B cell (primary cell): ENCODE results near the gene ARHGAP27. TPM values are rescaled to one million over a fixed set of nuclear protein-coding genes. Genes with fewer than 3 reads are reported as not detected.

ENCODE experiments used
- ATAC-seq: fragments of 200-7000 bp; cut with Tn5 transposase; one replicate; pipeline ENCODE4 v1.10.0; 2021; ENCODE audit warnings: low read depth, mild to moderate bottlenecking, moderate number of reproducible peaks, moderate library complexity
- CTCF ChIA-PET: fragments of 350-600 bp; sonication (Branson Sonifier 250); formaldehyde crosslinking; loops from one replicate; lab custom pipeline; 2021; ENCODE audit warnings: antibody characterized with exemption, inconsistent platforms; lab: Charles Lee
- POLR2A ChIA-PET: fragments of 350-600 bp; sonication (Branson Sonifier 250); formaldehyde crosslinking; loops from one replicate; lab custom pipeline; 2021; ENCODE audit warnings: antibody characterized with exemption; lab: Charles Lee
- DNase-seq: peaks from one replicate; pipeline ENCODE4 v3.0.0; 2013
- H2AFZ ChIP-seq: 2 replicates; pipeline ENCODE4 v1.6.1; 2012; ENCODE audit warnings: mild to moderate bottlenecking, low read depth, low read length; ENCODE audit not compliant: insufficient read depth, poor library complexity, severe bottlenecking
- H3K27ac ChIP-seq, 2 donors: 1 replicate in 1 of 2; 2 replicates in 1 of 2; pipeline ENCODE4 v1.5.1; 2012 to 2013; ENCODE audit warnings: low read length in 2 of 2, mild to moderate bottlenecking in 2 of 2, moderate library complexity in 1 of 2
- H3K27me3 ChIP-seq, 4 experiments: fragments of 200-600 bp in 1 of 4; sonication (generic) in 1 of 4; replicated peaks in 1 of 4; 1 replicate in 2 of 4; 2 replicates in 2 of 4; pipeline versions ENCODE4 v1.6.1 to v1.7.0; 2013 to 2016; ENCODE audit warnings: low read length in 3 of 4, mild to moderate bottlenecking in 2 of 4, mixed read lengths in 1 of 4, moderate library complexity in 1 of 4; ENCODE audit not compliant: insufficient read depth in 4 of 4, control insufficient read depth in 3 of 4; ENCODE audit errors: control extremely low read depth in 1 of 4
- H3K36me3 ChIP-seq, 2 experiments: replicated peaks in 1 of 2; 1 replicate in 1 of 2; 2 replicates in 1 of 2; pipeline versions ENCODE4 v1.6.1 to v1.7.1; 2013; ENCODE audit warnings: low read length in 1 of 2; ENCODE audit not compliant: insufficient read depth in 2 of 2, control insufficient read depth in 1 of 2; ENCODE audit errors: control extremely low read depth in 1 of 2, extremely low read depth in 1 of 2
- H3K4me1 ChIP-seq, 2 donors: fragments of 200-600 bp in 1 of 2; sonication (generic) in 1 of 2; 1 replicate in 1 of 2; 2 replicates in 1 of 2; pipeline versions ENCODE4 v1.5.1 to v1.6.1; 2013 to 2017; ENCODE audit warnings: low read length in 2 of 2; ENCODE audit not compliant: control insufficient read depth in 2 of 2, insufficient read depth in 2 of 2
- H3K4me2 ChIP-seq: replicated peaks from 2 replicates; pipeline ENCODE3; 2012; ENCODE audit warnings: mild to moderate bottlenecking, low read depth, low read length; ENCODE audit not compliant: poor library complexity, severe bottlenecking
- H3K4me3 ChIP-seq, 5 experiments: fragments of 200-600 bp in 1 of 5; sonication (generic) in 1 of 5; 1 replicate in 3 of 5; 2 replicates in 2 of 5; pipeline versions ENCODE4 v1.5.1 to v1.7.0; 2011 to 2016; ENCODE audit warnings: low read length in 4 of 5, mild to moderate bottlenecking in 4 of 5, low read depth in 2 of 5, control low read depth in 1 of 5, moderate library complexity in 1 of 5; ENCODE audit not compliant: insufficient read depth in 1 of 5; ENCODE audit errors: control extremely low read depth in 1 of 5, extremely low read depth in 1 of 5
- H3K79me2 ChIP-seq: fragments of 200-600 bp; sonication (generic); one replicate; pipeline ENCODE4 v1.6.0; 2016; ENCODE audit warnings: low read length; ENCODE audit not compliant: control insufficient read depth, insufficient read depth
- H3K9ac ChIP-seq: fragments of 200-600 bp; sonication (generic); 2 replicates; pipeline ENCODE4 v1.6.1; 2017; ENCODE audit warnings: mild to moderate bottlenecking, low read length, moderate library complexity
- H3K9me3 ChIP-seq, 3 donors: one replicate each; pipeline versions ENCODE4 v1.6.1 to v1.7.1; 2013; ENCODE audit warnings: low read length in 2 of 3; ENCODE audit not compliant: control insufficient read depth in 2 of 3, insufficient read depth in 1 of 3; ENCODE audit errors: control extremely low read depth in 1 of 3
- H4K20me1 ChIP-seq: 2 replicates; pipeline ENCODE4 v1.6.0; 2012; ENCODE audit warnings: mild to moderate bottlenecking, low read length; ENCODE audit not compliant: insufficient read depth, control insufficient read depth, poor library complexity, severe bottlenecking
- H3K27ac Mint-ChIP-seq: one replicate; pipeline ENCODE4 v1.8.0; 2021; ENCODE audit warnings: mixed read lengths
- H3K27me3 Mint-ChIP-seq: one replicate; pipeline ENCODE4 v1.8.0; 2021; ENCODE audit warnings: mixed read lengths
- H3K4me1 Mint-ChIP-seq: one replicate; pipeline ENCODE4 v1.8.0; 2021; ENCODE audit warnings: mixed read lengths
- H3K4me3 Mint-ChIP-seq: one replicate; pipeline ENCODE4 v1.8.0; 2021; ENCODE audit warnings: mixed read lengths
- H3K9me3 Mint-ChIP-seq: one replicate; pipeline ENCODE4 v1.8.0; 2022; ENCODE audit warnings: mixed read lengths; ENCODE audit not compliant: insufficient read depth
- CTCF ChIP-seq: fragments of 200-600 bp; IDR thresholded peaks from one replicate; pipeline ENCODE4 v1.8.0; 2022; ENCODE audit warnings: antibody characterized with exemption, mild to moderate bottlenecking
- EZH2 ChIP-seq: IDR thresholded peaks from 2 replicates; pipeline ENCODE4 v1.6.1; 2012; ENCODE audit warnings: borderline replicate concordance, low read depth, mild to moderate bottlenecking, moderate library complexity, low read length; ENCODE audit not compliant: insufficient read depth, poor library complexity, severe bottlenecking
- WGBS: methylation state at CpG from one replicate; pipeline ENCODE4 v1.1.5; 2013; ENCODE audit warnings: missing lambda C conversion rate; ENCODE audit not compliant: insufficient coverage; 5-methylcytosine and 5-hydroxymethylcytosine counted together
- intact Hi-C: fragments of 100-400 bp; cut with micrococcal nuclease; formaldehyde crosslinking; loops from one replicate; pipeline ENCODE4 v1.10.0; 2022
- polyA plus RNA-seq: library from polyadenylated mRNA; depleted of rRNA; stranded (reverse); fragments of >200 nt; gene quantifications from 2 replicates; pipeline ENCODE4 v1.2.3, GENCODE V29; 2012
- total RNA-seq, 2 donors: library from RNA; stranded (reverse); fragments of 120-200 nt in 1 of 2; gene quantifications; 1 replicate in 1 of 2; 2 replicates in 1 of 2; pipeline versions ENCODE4 v1.2.3 to v1.2.4, GENCODE V29; 2013 to 2022

The ARHGAP27 gene
- total and polyA plus RNA-seq, 2 donors (not counting 1 experiment from before 2014, with no cell fraction given) = 159 to 227 TPM

GRCh38 chr17:45376171-45377005, 56.3 kb downstream of the ARHGAP27 start:
- no peaks in the 10 kb centered on the region for H3K79me2 ChIP-seq
- DNase-seq (no peak), ATAC-seq (no peak)
- H3K27ac ChIP-seq = no peak overlapping the region
- no peak overlapping the region for H3K4me3 ChIP-seq
- H3K9me3 Mint-ChIP-seq = no peaks in the 10 kb centered on the region
- peaks cover 12% of the 10 kb centered on the region for H3K27me3 Mint-ChIP-seq
- H3K9me3 ChIP-seq = no peaks in the 10 kb centered on the region
- H3K4me2 ChIP-seq = no peak overlapping the region
- no peak overlapping the region for H2AFZ ChIP-seq
- H3K9ac ChIP-seq = no peak overlapping the region
- no peaks in the 10 kb centered on the region for H4K20me1 ChIP-seq
- no peaks in the 10 kb centered on the region for H3K36me3 ChIP-seq
- peaks cover 27% of the 10 kb centered on the region for H3K4me1 Mint-ChIP-seq
- POLR2A ChIA-PET = no interaction called here
- WGBS = 85% methylated on average over 5 of the region's 9 CpGs
- CTCF ChIA-PET = interaction anchor here (0.7 to 3.1 kb wide), 5 partner anchors 9 to 100 kb away, joined by 3 to 11 read pairs (median 4); no protein-coding TSS in a partner anchor
- H3K27ac Mint-ChIP-seq = no peak overlapping the region
- TF ChIP-seq EZH2 (no peak), CTCF (no peak)
- H3K4me3 Mint-ChIP-seq = no peak overlapping the region
- intact Hi-C loops = no loop called here
- peaks cover 23 to 35% of the 10 kb centered on the region in 2 donors for H3K4me1 ChIP-seq
- H3K27me3 ChIP-seq = peaks cover 0 to 11% (median 5%) of the 10 kb centered on the region in 4 experiments

GRCh38 chr17:45374501-45374900, 58.2 kb downstream of the ARHGAP27 start:
- intact Hi-C loops = no loop called here
- Histone ChIP-seq H3K9me3 (no peaks in the 10 kb centered on the region), H3K79me2 (no peaks in the 10 kb centered on the region), H3K9ac (no peak overlapping the region), H3K27ac (no peak overlapping the region), H4K20me1 (no peaks in the 10 kb centered on the region), H3K4me3 (no peak overlapping the region), H3K27me3 (peaks cover 0 to 19% (median 8%) of the 10 kb centered on the region in 4 experiments), H3K4me1 (peaks cover 9 to 26% of the 10 kb centered on the region in 2 donors), H3K36me3 (no peaks in the 10 kb centered on the region), H2AFZ (no peak overlapping the region), H3K4me2 (no peak overlapping the region)
- ChIA-PET CTCF (interaction anchor here (1.2 to 1.3 kb wide), 2 partner anchors 12 to 156 kb away, joined by 3 to 6 read pairs; no protein-coding TSS in a partner anchor), POLR2A (interaction anchor here (0.9 kb wide), 1 partner anchor 57 kb away, joined by 3 read pairs; the partner anchor contains the start of gene MAP3K14)
- no peak for DNase-seq
- Mint-ChIP-seq H3K27me3 (peaks cover 21% of the 10 kb centered on the region), H3K27ac (no peak overlapping the region), H3K4me1 (peaks cover 21% of the 10 kb centered on the region), H3K9me3 (no peaks in the 10 kb centered on the region), H3K4me3 (no peak overlapping the region)
- WGBS = 100% methylated on average over 2 of the region's 6 CpGs
- no peak for ATAC-seq
- TF ChIP-seq EZH2 (no peak), CTCF (no peak)
